Measurements from ENCODE around the gene INHBE. TPM values are rescaled to one million over a fixed set of nuclear protein-coding genes. Genes with fewer than 3 reads are reported as not detected.

The INHBE gene
- total and polyA plus RNA-seq, 7 experiments from 2014 or later = 0.12 TPM; not detected in 6

DNA sequence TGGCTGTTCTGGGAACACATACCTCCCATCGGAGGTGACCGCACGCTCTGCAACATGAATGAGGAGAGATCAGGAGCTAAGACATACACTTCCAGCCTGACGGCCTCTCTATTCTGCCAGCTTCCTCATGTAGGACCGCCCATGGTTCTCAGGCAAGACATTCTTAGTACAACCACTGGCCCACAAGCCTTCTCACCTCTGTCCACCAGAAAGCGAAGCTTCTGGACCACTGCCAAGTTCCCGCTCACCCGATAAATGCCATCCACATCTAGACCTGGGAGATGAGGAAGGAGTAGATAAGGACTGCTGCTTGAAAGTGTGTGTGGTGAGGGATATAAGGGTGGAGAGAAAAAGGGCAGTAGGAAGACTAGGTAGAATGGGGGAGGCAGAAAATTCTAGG, 19.3 kb downstream of the INHBE start:
- Mint-ChIP-seq H3K27ac (peak overlapping the region; percentile 71 to 93 (median 90)), H3K36me3 (peaks cover 6 to 38% (median 30%) of the 10 kb centered on the region in 5 donors), H3K4me3 (peak overlapping the region; percentile 63 to 90 (median 78)), H3K9me3 (no peaks in the 10 kb centered on the region), H3K4me1 (peaks cover 48 to 71% (median 59%) of the 10 kb centered on the region in 7 donors), H3K27me3 (no peaks in the 10 kb centered on the region)
- Histone ChIP-seq H3K27me3 (ENCODE audit: control insufficient read depth in 2 of 2, insufficient read depth in 2 of 2, low read length in 2 of 2) (no peaks in the 10 kb centered on the region), H3K27ac (ENCODE audit: low read depth, low read length) (peak overlapping the region; percentile 94), H3K4me3 (ENCODE audit: low read length) (no peak overlapping the region), H3K36me3 (ENCODE audit: control insufficient read depth in 2 of 3, insufficient read depth in 3 of 3, low read length in 3 of 3) (peaks cover 23 to 62% (median 41%) of the 10 kb centered on the region in 3 experiments), H3K9me3 (ENCODE audit: control insufficient read depth in 2 of 3, low read length in 3 of 3) (no peaks in the 10 kb centered on the region), H3K4me1 (ENCODE audit: control insufficient read depth in 2 of 2, insufficient read depth in 2 of 2, low read length in 2 of 2) (peaks cover 42 to 57% of the 10 kb centered on the region in 2 donors)
- ChIA-PET POLR2A (interaction anchor here (0.6 to 2.0 kb wide), 8 partner anchors 8 to 75 kb away, joined by 3 to 15 read pairs (median 4); partner anchors contain the start of gene DDIT3), CTCF (interaction anchor here (1.6 to 9.6 kb wide), 2 partner anchors 14 to 19 kb away, joined by 4 to 101 read pairs; partner anchors contain the start of gene GLI1)
- intact Hi-C loops (cut with micrococcal nuclease) = no loop called here
- no peak for DNase-seq
- ATAC-seq = no peak

DNA sequence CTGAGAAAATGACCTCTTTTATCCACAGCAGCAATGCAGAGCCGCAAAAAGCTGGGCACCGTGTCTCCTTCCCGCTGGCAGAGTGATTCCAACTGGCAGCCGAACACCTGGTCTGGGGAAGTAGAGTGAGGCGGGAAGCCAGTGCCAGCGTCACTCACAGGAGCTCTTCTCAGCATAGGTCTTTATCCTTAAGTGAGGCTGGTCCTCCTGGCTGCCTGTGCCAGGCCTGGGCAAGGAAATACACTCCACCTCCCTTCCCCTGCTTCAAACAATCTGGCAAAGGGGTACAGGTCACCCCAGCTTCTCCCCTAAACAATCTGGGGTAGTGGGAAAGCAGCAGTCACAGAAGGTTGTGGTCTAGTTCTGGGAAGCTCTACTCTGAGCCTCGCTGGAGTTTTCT, 19.8 kb downstream of the INHBE start:
- intact Hi-C loops (cut with micrococcal nuclease) = loop anchor here (5.0 kb wide), 4 partner anchors 217 to 388 kb away; partner anchors contain the start of genes NAB2 (in 2 of the 2), OS9 (in 2 of the 2) and CDK4 (in 1 of the 2)
- no peak for DNase-seq
- Mint-ChIP-seq H3K27ac (peak overlapping the region; percentile 71 to 93 (median 90)), H3K9me3 (no peaks in the 10 kb centered on the region), H3K4me3 (peak overlapping the region; percentile 63 to 90 (median 78)), H3K27me3 (no peaks in the 10 kb centered on the region), H3K36me3 (peaks cover 6 to 39% (median 29%) of the 10 kb centered on the region in 5 donors), H3K4me1 (peaks cover 52 to 75% (median 63%) of the 10 kb centered on the region in 7 donors)
- Histone ChIP-seq H3K36me3 (ENCODE audit: control insufficient read depth in 2 of 3, insufficient read depth in 3 of 3, low read length in 3 of 3) (peaks cover 23 to 58% (median 41%) of the 10 kb centered on the region in 3 experiments), H3K9me3 (ENCODE audit: control insufficient read depth in 2 of 3, low read length in 3 of 3) (no peaks in the 10 kb centered on the region), H3K4me1 (ENCODE audit: control insufficient read depth in 2 of 2, insufficient read depth in 2 of 2, low read length in 2 of 2) (peaks cover 45 to 62% of the 10 kb centered on the region in 2 donors), H3K27me3 (ENCODE audit: control insufficient read depth in 2 of 2, insufficient read depth in 2 of 2, low read length in 2 of 2) (no peaks in the 10 kb centered on the region), H3K4me3 (ENCODE audit: low read length) (no peak overlapping the region), H3K27ac (ENCODE audit: low read depth, low read length) (peak overlapping the region; percentile 94)
- CTCF ChIA-PET = interaction anchor here (1.6 to 9.6 kb wide), 2 partner anchors 14 to 19 kb away, joined by 4 to 101 read pairs; partner anchors contain the start of gene GLI1
- no peak for ATAC-seq
- POLR2A ChIA-PET = interaction anchor here (0.6 to 2.0 kb wide), 6 partner anchors 9 to 52 kb away, joined by 3 to 15 read pairs (median 4); partner anchors contain the start of gene DDIT3

DNA sequence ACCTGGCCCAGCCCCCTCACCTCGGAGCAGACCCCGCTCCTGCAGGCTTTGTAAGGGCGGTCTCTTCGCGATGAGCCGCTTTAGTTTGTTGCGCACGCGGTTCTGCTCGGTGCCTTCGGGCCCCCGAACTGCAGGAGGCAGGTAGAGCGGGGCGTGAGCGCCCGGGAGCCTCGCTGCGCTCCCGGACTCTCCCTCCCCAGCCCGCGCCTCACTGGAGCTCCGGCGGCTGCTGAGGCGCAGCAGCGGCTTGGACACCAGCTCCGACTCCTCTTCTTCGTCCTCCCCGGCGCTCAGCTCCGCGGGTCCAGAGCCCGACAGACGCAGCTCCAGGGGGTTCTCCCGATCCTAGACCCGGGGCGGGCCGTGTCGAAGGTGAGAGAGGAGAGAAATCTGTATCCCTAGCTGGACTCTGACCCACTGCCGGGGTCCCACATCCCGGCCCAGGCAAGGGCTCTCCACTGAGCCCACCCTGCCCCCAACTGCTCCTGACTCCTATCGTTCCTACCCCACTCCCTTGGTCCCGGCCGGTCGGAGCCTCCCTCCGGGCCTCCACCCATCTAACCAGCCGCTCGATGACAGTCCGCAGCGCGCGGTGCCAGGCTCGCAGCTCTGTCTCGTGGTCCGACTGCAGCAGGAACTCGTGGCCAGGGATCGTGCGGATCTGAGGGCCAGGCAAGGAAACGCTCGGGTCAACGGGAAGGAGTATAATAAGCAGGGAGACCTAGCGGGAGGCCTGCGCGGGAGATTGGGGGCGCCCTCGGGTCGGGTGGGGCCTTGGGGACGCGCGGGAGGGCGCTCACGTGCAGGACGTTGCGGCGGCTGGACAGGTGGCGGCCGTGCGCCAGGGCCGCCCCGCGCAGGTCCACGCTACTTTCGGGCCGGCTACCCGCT, 20.4 kb downstream of the INHBE start:
- POLR2A ChIA-PET = interaction anchor here (0.6 to 5.9 kb wide), 9 partner anchors 9 to 45 kb away, joined by 3 to 81 read pairs (median 7); partner anchors contain the start of genes DDIT3 and GLI1
- intact Hi-C loops (cut with micrococcal nuclease) = loop anchor here (2.0 to 5.0 kb wide), 5 partner anchors 15 to 388 kb away; partner anchors contain the start of genes NAB2 (in 2 of the 2), OS9 (in 2 of the 2) and CDK4 (in 1 of the 2)
- Mint-ChIP-seq H3K27me3 (no peaks in the 10 kb centered on the region), H3K36me3 (peaks cover 6 to 40% (median 28%) of the 10 kb centered on the region in 5 donors), H3K4me3 (peak overlapping the region; percentile 84 to 100 (median 98)), H3K27ac (peak overlapping the region in 8 of 9 donors; percentile 30 to 100 (median 100)), H3K9me3 (no peaks in the 10 kb centered on the region), H3K4me1 (peaks cover 57 to 82% (median 68%) of the 10 kb centered on the region in 7 donors)
- peaks cover 23 to 51% (median 41%) of the 10 kb centered on the region in 3 experiments for H3K36me3 ChIP-seq (ENCODE audit: control insufficient read depth in 2 of 3, insufficient read depth in 3 of 3, low read length in 3 of 3)
- peak overlapping the region; percentile 94 for H3K27ac ChIP-seq (ENCODE audit: low read depth, low read length)
- no peaks in the 10 kb centered on the region for H3K27me3 ChIP-seq (ENCODE audit: control insufficient read depth in 2 of 2, insufficient read depth in 2 of 2, low read length in 2 of 2)
- peaks cover 51 to 68% of the 10 kb centered on the region in 2 donors for H3K4me1 ChIP-seq (ENCODE audit: control insufficient read depth in 2 of 2, insufficient read depth in 2 of 2, low read length in 2 of 2)
- peak overlapping the region; percentile 95 for H3K4me3 ChIP-seq (ENCODE audit: low read length)
- DNase-seq (no peak), ATAC-seq (no peak)
- CTCF ChIA-PET = interaction anchor here (1.4 to 9.6 kb wide), 6 partner anchors 10 to 49 kb away, joined by 4 to 101 read pairs (median 9); partner anchors contain the start of gene GLI1
- no peaks in the 10 kb centered on the region for H3K9me3 ChIP-seq (ENCODE audit: control insufficient read depth in 2 of 3, low read length in 3 of 3)

- ChIA-PET CTCF (interaction anchor here (0.5 to 9.6 kb wide), 12 partner anchors 9 to 233 kb away, joined by 3 to 101 read pairs (median 4); partner anchors contain the start of genes GLI1 and INHBE), POLR2A (interaction anchor here (0.6 to 5.9 kb wide), 11 partner anchors 10 to 115 kb away, joined by 3 to 81 read pairs (median 6); partner anchors contain the start of genes DDIT3, GLI1, MARS1 and MBD6)
- H3K4me1 ChIP-seq (ENCODE audit: control insufficient read depth in 2 of 2, insufficient read depth in 2 of 2, low read length in 2 of 2) = peaks cover 59 to 70% of the 10 kb centered on the region in 2 donors
- H3K36me3 Mint-ChIP-seq = peaks cover 6 to 36% (median 28%) of the 10 kb centered on the region in 5 donors
- no peaks in the 10 kb centered on the region for H3K27me3 Mint-ChIP-seq
- peak overlapping the region; percentile 84 to 100 (median 98) for H3K4me3 Mint-ChIP-seq
- peak; percentile 53 for ATAC-seq
- H3K27ac ChIP-seq (ENCODE audit: low read depth, low read length) = peak overlapping the region; percentile 94
- H3K4me1 Mint-ChIP-seq = peaks cover 66 to 85% (median 76%) of the 10 kb centered on the region in 7 donors
- H3K9me3 ChIP-seq (ENCODE audit: control insufficient read depth in 2 of 3, low read length in 3 of 3) = no peaks in the 10 kb centered on the region
- H3K36me3 ChIP-seq (ENCODE audit: control insufficient read depth in 2 of 3, insufficient read depth in 3 of 3, low read length in 3 of 3) = peaks cover 23 to 43% (median 34%) of the 10 kb centered on the region in 3 experiments
- H3K27me3 ChIP-seq (ENCODE audit: control insufficient read depth in 2 of 2, insufficient read depth in 2 of 2, low read length in 2 of 2) = no peaks in the 10 kb centered on the region
- H3K27ac Mint-ChIP-seq = peak overlapping the region; percentile 97 to 100 (median 100)
- peak; percentile 58 to 85 (median 70) for DNase-seq
- H3K9me3 Mint-ChIP-seq = peaks cover 0 to 2% (median 0%) of the 10 kb centered on the region in 11 donors
- intact Hi-C loops (cut with micrococcal nuclease) = loop anchor here (2.0 to 5.0 kb wide), 5 partner anchors 14 to 389 kb away; partner anchors contain the start of genes NAB2 (in 2 of the 2), OS9 (in 2 of the 2) and CDK4 (in 1 of the 2)
- H3K4me3 ChIP-seq (ENCODE audit: low read length) = peak overlapping the region; percentile 95
Measured at GRCh38 chr12:57476162-57476992, 21.3 kb downstream of the INHBE start.

GRCh38 chr12:57476993-57477709, 22.0 kb downstream of the INHBE start:
- peaks cover 0 to 2% (median 0%) of the 10 kb centered on the region in 11 donors for H3K9me3 Mint-ChIP-seq
- Histone ChIP-seq H3K27me3 (ENCODE audit: control insufficient read depth in 2 of 2, insufficient read depth in 2 of 2, low read length in 2 of 2) (no peaks in the 10 kb centered on the region), H3K9me3 (ENCODE audit: control insufficient read depth in 2 of 3, low read length in 3 of 3) (no peaks in the 10 kb centered on the region), H3K4me3 (ENCODE audit: low read length) (peak overlapping the region; percentile 95), H3K27ac (ENCODE audit: low read depth, low read length) (peak overlapping the region; percentile 94), H3K36me3 (ENCODE audit: control insufficient read depth in 2 of 3, insufficient read depth in 3 of 3, low read length in 3 of 3) (peaks cover 21 to 35% (median 28%) of the 10 kb centered on the region in 3 experiments), H3K4me1 (ENCODE audit: control insufficient read depth in 2 of 2, insufficient read depth in 2 of 2, low read length in 2 of 2) (peaks cover 62 to 70% of the 10 kb centered on the region in 2 donors)
- intact Hi-C loops (cut with micrococcal nuclease) = loop anchor here (1.0 to 5.0 kb wide), 8 partner anchors 14 to 390 kb away; partner anchors contain the start of genes NAB2 (in 2 of the 2), OS9 (in 2 of the 2), CDK4 (in 1 of the 2) and DCTN2 (in 1 of the 2)
- H3K4me3 Mint-ChIP-seq = peak overlapping the region; percentile 84 to 100 (median 98)
- peaks cover 67 to 85% (median 77%) of the 10 kb centered on the region in 7 donors for H3K4me1 Mint-ChIP-seq
- DNase-seq (peak in 7 of 9 donors; percentile 42 to 62 (median 54)), ATAC-seq (no peak)
- no peaks in the 10 kb centered on the region for H3K27me3 Mint-ChIP-seq
- H3K36me3 Mint-ChIP-seq = peaks cover 6 to 36% (median 28%) of the 10 kb centered on the region in 5 donors
- CTCF ChIA-PET = interaction anchor here (0.5 to 9.6 kb wide), 13 partner anchors 9 to 233 kb away, joined by 3 to 101 read pairs (median 4); partner anchors contain the start of genes GLI1 and INHBE
- H3K27ac Mint-ChIP-seq = peak overlapping the region; percentile 97 to 100 (median 100)
- POLR2A ChIA-PET = interaction anchor here (0.5 to 5.9 kb wide), 15 partner anchors 11 to 1547 kb away, joined by 3 to 81 read pairs (median 5); partner anchors contain the start of genes DCTN2, DDIT3, GLI1 and MARS1
